ENCODE results near the gene TENT4B.

The TENT4B gene

GRCh38 chr16:50172195-50172922 lies 19.3 kb downstream of the TENT4B start:
- Histone ChIP-seq H3K27ac (ENCODE audit: low read depth, low read length) (no peak overlapping the region), H3K9me2 (replicated peaks; ENCODE audit: control insufficient read depth, low read length) (no peaks in the 10 kb centered on the region), H3K4me3 (ENCODE audit: low read length) (no peak overlapping the region), H3K79me2 (ENCODE audit: control insufficient read depth, low read length) (peaks cover 83% of the 10 kb centered on the region), H4K20me1 (ENCODE audit: control insufficient read depth, insufficient read depth, low read depth, low read length) (peaks cover 7% of the 10 kb centered on the region; the same call in 1 of the 2 replicates), H3K4me2 (ENCODE audit: low read length) (no peak overlapping the region), H3K4me1 (ENCODE audit: control insufficient read depth, low read length) (peaks cover 6% of the 10 kb centered on the region; the same call in 1 of the 2 replicates), H3F3A (ENCODE audit: control insufficient read depth, insufficient read depth) (no peaks in the 10 kb centered on the region), H3K36me3 (ENCODE audit: control insufficient read depth, low read length) (no peaks in the 10 kb centered on the region), H3K9me3 (ENCODE audit: control insufficient read depth, insufficient read depth, low read length) (no peaks in the 10 kb centered on the region), H3K27me3 (ENCODE audit: control insufficient read depth, low read length) (no peaks in the 10 kb centered on the region)
- TF ChIP-seq EZH2phosphoT487 (IDR thresholded peaks at IDR 0.05; ENCODE audit: borderline replicate concordance, low read length) = no peak
- no peak for TF ChIP-seq CTCF (IDR thresholded peaks at IDR 0.05; ENCODE audit: low read depth, low read length, poor library complexity, severe bottlenecking)

- H3K4me3 ChIP-seq (ENCODE audit: low read length) = no peak overlapping the region
- H3K27ac ChIP-seq (ENCODE audit: low read depth, low read length) = no peak overlapping the region
- H3K4me2 ChIP-seq (ENCODE audit: low read length) = no peak overlapping the region
- TF ChIP-seq EZH2phosphoT487 (IDR thresholded peaks at IDR 0.05; ENCODE audit: borderline replicate concordance, low read length) (no peak), CTCF (IDR thresholded peaks at IDR 0.05; ENCODE audit: low read depth, low read length, poor library complexity, severe bottlenecking) (no peak)
- no peaks in the 10 kb centered on the region for H3K27me3 ChIP-seq (ENCODE audit: control insufficient read depth, low read length)
- peaks cover 7% of the 10 kb centered on the region; the same call in 1 of the 2 replicates for H4K20me1 ChIP-seq (ENCODE audit: control insufficient read depth, insufficient read depth, low read depth, low read length)
- no peaks in the 10 kb centered on the region for H3K9me2 ChIP-seq (replicated peaks; ENCODE audit: control insufficient read depth, low read length)
- no peaks in the 10 kb centered on the region for H3F3A ChIP-seq (ENCODE audit: control insufficient read depth, insufficient read depth)
- H3K9me3 ChIP-seq (ENCODE audit: control insufficient read depth, insufficient read depth, low read length) = no peaks in the 10 kb centered on the region
- H3K4me1 ChIP-seq (ENCODE audit: control insufficient read depth, low read length) = peaks cover 4% of the 10 kb centered on the region; the same call in 1 of the 2 replicates
- H3K36me3 ChIP-seq (ENCODE audit: control insufficient read depth, low read length) = no peaks in the 10 kb centered on the region
- peaks cover 85% of the 10 kb centered on the region for H3K79me2 ChIP-seq (ENCODE audit: control insufficient read depth, low read length)
These were observed 20.2 kb downstream of the TENT4B start for GRCh38 chr16:50173316-50173715.

- H3K9me3 ChIP-seq (ENCODE audit: control insufficient read depth, insufficient read depth, low read length) = no peaks in the 10 kb centered on the region
- TF ChIP-seq CTCF (IDR thresholded peaks at IDR 0.05; ENCODE audit: low read depth, low read length, poor library complexity, severe bottlenecking) = no peak
- H3K27me3 ChIP-seq (ENCODE audit: control insufficient read depth, low read length) = no peaks in the 10 kb centered on the region
- peaks cover 61% of the 10 kb centered on the region for H3K79me2 ChIP-seq (ENCODE audit: control insufficient read depth, low read length)
- H3F3A ChIP-seq (ENCODE audit: control insufficient read depth, insufficient read depth) = no peaks in the 10 kb centered on the region
- H3K9me2 ChIP-seq (replicated peaks; ENCODE audit: control insufficient read depth, low read length) = no peaks in the 10 kb centered on the region
- H3K4me2 ChIP-seq (ENCODE audit: low read length) = no peak overlapping the region
- H3K4me3 ChIP-seq (ENCODE audit: low read length) = no peak overlapping the region
- H3K36me3 ChIP-seq (ENCODE audit: control insufficient read depth, low read length) = no peaks in the 10 kb centered on the region
- H3K4me1 ChIP-seq (ENCODE audit: control insufficient read depth, low read length) = no peaks in the 10 kb centered on the region
- H3K27ac ChIP-seq (ENCODE audit: low read depth, low read length) = no peak overlapping the region
- H4K20me1 ChIP-seq (ENCODE audit: control insufficient read depth, insufficient read depth, low read depth, low read length) = 0 out of 2 replicates have a peak, but pooled peaks cover 4% of the 10 kb centered on the region
These were observed 25.4 kb downstream of the TENT4B start for GRCh38 chr16:50178491-50178941.
